Keratinocyte (primary cell): ENCODE data around the gene VILL. TPM values are rescaled to one million over a fixed set of nuclear protein-coding genes. Genes with fewer than 3 reads are reported as not detected.

Source experiments
- DNase-seq: peaks from one replicate; pipeline ENCODE4 v3.0.0-alpha.2; 2011; ENCODE audit warnings: low read depth, missing footprints, low spot score
- FAIRE-seq: peaks from 2 replicates; lab custom pipeline; 2011; peaks lifted over from hg19 to GRCh38; lab: Jason Lieb, UNC
- H2AFZ ChIP-seq: 2 replicates; pipeline ENCODE4 v1.6.0; 2012; ENCODE audit warnings: low read length, control low read depth, inconsistent platforms; ENCODE audit not compliant: control insufficient read depth
- H3K27ac ChIP-seq: 2 replicates; pipeline ENCODE4 v1.5.1; 2011; ENCODE audit warnings: low read length; ENCODE audit not compliant: control insufficient read depth, insufficient read depth
- H3K27me3 ChIP-seq: 3 replicates; pipeline ENCODE4 v1.6.0; 2011; ENCODE audit warnings: low read length; ENCODE audit not compliant: control insufficient read depth, insufficient read depth; ENCODE audit errors: extremely low read depth
- H3K36me3 ChIP-seq, 2 experiments: 2 replicates in 1 of 2; 3 replicates in 1 of 2; pipeline ENCODE4 v1.5.1; 2011; ENCODE audit warnings: low read length in 2 of 2, mild to moderate bottlenecking in 1 of 2; ENCODE audit not compliant: control insufficient read depth in 2 of 2, insufficient read depth in 2 of 2; ENCODE audit errors: extremely low read depth in 1 of 2
- H3K4me1 ChIP-seq: 3 replicates; pipeline ENCODE4 v1.5.1; 2011; ENCODE audit warnings: low read length; ENCODE audit not compliant: control insufficient read depth, insufficient read depth; ENCODE audit errors: extremely low read depth
- H3K4me2 ChIP-seq: 3 replicates; pipeline ENCODE4 v1.6.0; 2011; ENCODE audit warnings: low read depth, low read length; ENCODE audit not compliant: control insufficient read depth, insufficient read depth; ENCODE audit errors: extremely low read depth
- H3K4me3 ChIP-seq, 3 experiments: fragments of 200-600 bp in 1 of 3; sonication (generic) in 1 of 3; 2 replicates in 2 of 3; 3 replicates in 1 of 3; pipeline ENCODE4 v1.5.1; 2011 to 2016; ENCODE audit warnings: low read length in 3 of 3, mild to moderate bottlenecking in 3 of 3, control low read depth in 2 of 3, inconsistent platforms in 1 of 3, low read depth in 1 of 3, mixed read lengths in 1 of 3, mixed run types in 1 of 3, moderate library complexity in 1 of 3; ENCODE audit not compliant: control insufficient read depth in 2 of 3, insufficient read depth in 2 of 3; ENCODE audit errors: extremely low read depth in 1 of 3
- H3K79me2 ChIP-seq: 2 replicates; pipeline ENCODE4 v1.6.0; 2012; ENCODE audit warnings: low read length; ENCODE audit not compliant: control insufficient read depth, insufficient read depth
- H3K9ac ChIP-seq: 3 replicates; pipeline ENCODE4 v1.6.0; 2011; ENCODE audit warnings: low read length; ENCODE audit not compliant: control insufficient read depth, insufficient read depth; ENCODE audit errors: extremely low read depth
- H3K9me1 ChIP-seq: 3 replicates; pipeline ENCODE4 v1.6.0; 2011; ENCODE audit warnings: low read length; ENCODE audit not compliant: control insufficient read depth, insufficient read depth; ENCODE audit errors: extremely low read depth
- H3K9me3 ChIP-seq: 2 replicates; pipeline ENCODE4 v1.5.1; 2012; ENCODE audit warnings: low read depth, low read length; ENCODE audit not compliant: control insufficient read depth
- H4K20me1 ChIP-seq: 3 replicates; pipeline ENCODE4 v1.6.0; 2011; ENCODE audit warnings: low read length; ENCODE audit not compliant: control insufficient read depth, insufficient read depth; ENCODE audit errors: extremely low read depth
- EZH2 ChIP-seq: IDR thresholded peaks from one replicate; pipeline ENCODE4 v1.6.1; 2012; ENCODE audit warnings: inconsistent platforms, mild to moderate bottlenecking, low read length, moderate library complexity
- dilution Hi-C: fragments of 300-500 bp; cut with MboI; formaldehyde crosslinking; loops from one replicate; pipeline ENCODE4 v1.7.0; 2020; ENCODE audit warnings: low sequenced_read_pairs; ENCODE audit not compliant: extremely low pct_ligation_motif_present
- polyA plus RNA-seq, 5 experiments: library from polyadenylated mRNA; depleted of rRNA in 3 of 5; stranded (reverse) in 3 of 5; stranded (forward) in 1 of 5; unstranded in 1 of 5; fragments of >200 nt; gene quantifications; 1 replicate in 1 of 5; 2 replicates in 3 of 5; 3 replicates in 1 of 5; pipeline versions ENCODE4 v1.2.1 to v1.2.3, GENCODE V29; 2011 to 2012; ENCODE audit warnings: missing spikeins in 2 of 5, low read depth in 1 of 5, low replicate concordance in 1 of 5
- TF ChIP-seq, protein P1 (sequence below), 3 experiments: IDR thresholded peaks in 1 of 3; conservative IDR thresholded peaks in 1 of 3; optimal IDR thresholded peaks in 1 of 3; 2 replicates in 2 of 3; 3 replicates in 1 of 3; pipeline versions ENCODE3 to v1.5.1; 2011; ENCODE audit warnings: low read length in 3 of 3, mild to moderate bottlenecking in 3 of 3, moderate library complexity in 2 of 3, control low read depth in 1 of 3, inconsistent platforms in 1 of 3; ENCODE audit not compliant: insufficient read depth in 2 of 3; ENCODE audit errors: extremely low read depth in 1 of 3

VILL gene
- polyA plus RNA-seq, 1 donor (not counting 4 experiments of a cell fraction or from before 2014, with no cell fraction given) = 2.1 TPM

DNA sequence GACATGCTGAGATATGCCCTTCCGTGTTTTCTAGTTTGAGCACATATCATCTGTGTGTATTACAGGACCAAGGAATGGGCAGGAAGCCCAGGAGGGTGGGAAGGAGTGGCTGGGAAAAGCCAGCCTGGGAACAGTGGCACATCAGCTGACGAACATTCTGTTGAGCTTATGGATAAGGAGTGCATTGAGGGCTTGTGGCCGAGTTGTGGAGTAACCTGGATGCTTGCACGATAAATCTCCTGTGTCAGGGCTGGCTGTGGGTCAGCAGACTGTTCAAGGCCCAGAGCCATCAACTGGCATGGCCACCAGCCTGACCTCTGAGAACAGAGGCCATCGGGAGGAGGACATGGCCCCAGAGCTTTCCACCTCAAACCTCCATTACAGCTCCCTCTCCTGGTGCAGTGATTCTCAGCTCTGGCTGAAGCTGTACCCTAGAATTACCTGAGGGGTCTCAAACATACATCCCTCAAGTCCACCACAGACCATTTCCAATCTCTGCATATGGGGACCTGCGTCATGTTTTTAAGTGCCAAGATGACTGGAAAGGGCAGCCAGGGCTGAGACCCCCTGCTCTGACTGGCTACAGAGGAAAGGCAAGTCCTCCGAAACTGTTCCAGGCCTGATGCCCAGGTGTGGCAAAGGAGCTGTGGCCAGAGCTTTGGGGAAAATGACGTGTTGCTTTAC lies 4.8 kb upstream of the VILL start:
- no peaks in the 10 kb centered on the region for H3K9me3 ChIP-seq
- peaks cover 9% of the 10 kb centered on the region for H3K4me1 ChIP-seq
- no peak overlapping the region for H2AFZ ChIP-seq
- H3K9me1 ChIP-seq = no peaks in the 10 kb centered on the region
- no peak overlapping the region for H3K27ac ChIP-seq
- no peak for DNase-seq
- no peak overlapping the region for H3K4me2 ChIP-seq
- H3K9ac ChIP-seq = no peak overlapping the region
- H4K20me1 ChIP-seq = no peaks in the 10 kb centered on the region
- no peak for FAIRE-seq
- H3K27me3 ChIP-seq = no peaks in the 10 kb centered on the region
- no peaks in the 10 kb centered on the region for H3K79me2 ChIP-seq
- dilution Hi-C loops = no loop called here
- H3K36me3 ChIP-seq = peaks cover 0 to 10% of the 10 kb centered on the region in 2 experiments
- no peak for TF ChIP-seq EZH2
- TF ChIP-seq, protein P1, sequence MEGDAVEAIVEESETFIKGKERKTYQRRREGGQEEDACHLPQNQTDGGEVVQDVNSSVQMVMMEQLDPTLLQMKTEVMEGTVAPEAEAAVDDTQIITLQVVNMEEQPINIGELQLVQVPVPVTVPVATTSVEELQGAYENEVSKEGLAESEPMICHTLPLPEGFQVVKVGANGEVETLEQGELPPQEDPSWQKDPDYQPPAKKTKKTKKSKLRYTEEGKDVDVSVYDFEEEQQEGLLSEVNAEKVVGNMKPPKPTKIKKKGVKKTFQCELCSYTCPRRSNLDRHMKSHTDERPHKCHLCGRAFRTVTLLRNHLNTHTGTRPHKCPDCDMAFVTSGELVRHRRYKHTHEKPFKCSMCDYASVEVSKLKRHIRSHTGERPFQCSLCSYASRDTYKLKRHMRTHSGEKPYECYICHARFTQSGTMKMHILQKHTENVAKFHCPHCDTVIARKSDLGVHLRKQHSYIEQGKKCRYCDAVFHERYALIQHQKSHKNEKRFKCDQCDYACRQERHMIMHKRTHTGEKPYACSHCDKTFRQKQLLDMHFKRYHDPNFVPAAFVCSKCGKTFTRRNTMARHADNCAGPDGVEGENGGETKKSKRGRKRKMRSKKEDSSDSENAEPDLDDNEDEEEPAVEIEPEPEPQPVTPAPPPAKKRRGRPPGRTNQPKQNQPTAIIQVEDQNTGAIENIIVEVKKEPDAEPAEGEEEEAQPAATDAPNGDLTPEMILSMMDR (optimal IDR thresholded peaks at IDR 0.05 in 1 of 3, IDR thresholded peaks at IDR 0.05 in 1 of 3, conservative IDR thresholded peaks at IDR 0.05 in 1 of 3; ENCODE audit: extremely low read depth in 1 of 3, insufficient read depth in 2 of 3, low read length in 3 of 3) = no peak
- no peak overlapping the region for H3K4me3 ChIP-seq

GRCh38 chr3:37986479-37987314 lies 3.9 kb upstream of the VILL start:
- TF ChIP-seq EZH2 = no peak
- TF ChIP-seq, protein P1 (optimal IDR thresholded peaks at IDR 0.05 in 1 of 3, IDR thresholded peaks at IDR 0.05 in 1 of 3, conservative IDR thresholded peaks at IDR 0.05 in 1 of 3; ENCODE audit: extremely low read depth in 1 of 3, insufficient read depth in 2 of 3, low read length in 3 of 3) = no peak
- no peak for FAIRE-seq
- H3K9me3 ChIP-seq = no peaks in the 10 kb centered on the region
- H3K36me3 ChIP-seq = peaks cover 0 to 8% of the 10 kb centered on the region in 2 experiments
- no peaks in the 10 kb centered on the region for H3K9me1 ChIP-seq
- H3K4me2 ChIP-seq = no peak overlapping the region
- no peak for DNase-seq
- H3K27ac ChIP-seq = no peak overlapping the region
- dilution Hi-C loops = no loop called here
- H2AFZ ChIP-seq = no peak overlapping the region
- H3K27me3 ChIP-seq = no peaks in the 10 kb centered on the region
- H3K4me1 ChIP-seq = peaks cover 9% of the 10 kb centered on the region
- H3K9ac ChIP-seq = no peak overlapping the region
- H3K79me2 ChIP-seq = no peaks in the 10 kb centered on the region
- H3K4me3 ChIP-seq = no peak overlapping the region
- H4K20me1 ChIP-seq = no peaks in the 10 kb centered on the region
